Urinary bladder (tissue), 4 donors: ENCODE data around the gene ELMO1. TPM values are rescaled to one million over a fixed set of nuclear protein-coding genes. Genes with fewer than 3 reads are reported as not detected.

Experiments
- DNase-seq: peaks from one replicate; pipeline ENCODE4 v3.0.0-alpha.2; 2015; ENCODE audit errors: extremely low spot score
- H3K27ac ChIP-seq: one replicate; pipeline ENCODE4 v1.5.1; 2013; ENCODE audit warnings: low read depth, mild to moderate bottlenecking, moderate library complexity
- H3K36me3 ChIP-seq: one replicate; pipeline ENCODE4 v1.6.1; 2013; ENCODE audit warnings: mild to moderate bottlenecking, moderate library complexity; ENCODE audit not compliant: insufficient read depth
- H3K4me1 ChIP-seq: one replicate; pipeline ENCODE4 v1.6.1; 2013; ENCODE audit warnings: mild to moderate bottlenecking, moderate library complexity; ENCODE audit not compliant: insufficient read depth
- H3K4me3 ChIP-seq: one replicate; pipeline ENCODE4 v1.5.1; 2013; ENCODE audit warnings: low read depth, low read length
- WGBS: extraction: QIAGEN DNeasy Blood & Tissue Kit; methylation state at CpG from one replicate; pipeline ENCODE4 v1.1.7; 2013; 5-methylcytosine and 5-hydroxymethylcytosine counted together
- polyA plus RNA-seq: library from polyadenylated mRNA; stranded (reverse); fragments of 200-250 nt; gene quantifications from one replicate; pipeline ENCODE4 v1.2.3, GENCODE V29; 2013
- total RNA-seq: library from RNA; depleted of rRNA; stranded (reverse); fragments of >200 nt; gene quantifications from one replicate; pipeline ENCODE4 v1.2.3, GENCODE V29; 2014
- donor health status: healthy with polysubstance abuse.
- donor health status: healthy.

Gene ELMO1
- total and polyA plus RNA-seq, 2 donors = 14.1 to 86.7 TPM

GRCh38 chr7:37433166-37433565, 15.5 kb downstream of the ELMO1 start:
- Histone ChIP-seq H3K4me3 (no peak overlapping the region), H3K27ac (no peak overlapping the region), H3K4me1 (no peaks in the 10 kb centered on the region), H3K36me3 (no peaks in the 10 kb centered on the region)
- 84% methylated on average over 3 of the region's 3 CpGs for WGBS
- no peak for DNase-seq

- H3K4me1 ChIP-seq = no peaks in the 10 kb centered on the region
- no peak overlapping the region for H3K27ac ChIP-seq
- no peak overlapping the region for H3K4me3 ChIP-seq
- no peak for DNase-seq
- no peaks in the 10 kb centered on the region for H3K36me3 ChIP-seq
- WGBS = 48% methylated on average over 8 of the region's 8 CpGs
Measured at GRCh38 chr7:37432281-37432920, 16.3 kb downstream of the ELMO1 start.

GRCh38 chr7:37431413-37431812, 17.3 kb downstream of the ELMO1 start:
- Histone ChIP-seq H3K4me3 (no peak overlapping the region), H3K27ac (no peak overlapping the region), H3K36me3 (no peaks in the 10 kb centered on the region)

GRCh38 chr7:37430640-37431039, 18.0 kb downstream of the ELMO1 start:
- H3K36me3 ChIP-seq = no peaks in the 10 kb centered on the region
- DNase-seq = no peak
- 90% methylated on average over 6 of the region's 6 CpGs for WGBS
- H3K27ac ChIP-seq = no peak overlapping the region
- no peaks in the 10 kb centered on the region for H3K4me1 ChIP-seq
- H3K4me3 ChIP-seq = no peak overlapping the region

More at GRCh38 chr7:37431413-37431812, 17.3 kb downstream of the ELMO1 start:
- H3K4me1 ChIP-seq = no peaks in the 10 kb centered on the region
- no peak for DNase-seq

GRCh38 chr7:37430171-37430570, 18.5 kb downstream of the ELMO1 start:
- DNase-seq = no peak
- Histone ChIP-seq H3K27ac (no peak overlapping the region), H3K4me3 (no peak overlapping the region), H3K4me1 (no peaks in the 10 kb centered on the region), H3K36me3 (no peaks in the 10 kb centered on the region)
- 93% methylated on average over 8 of the region's 8 CpGs for WGBS

GRCh38 chr7:37429435-37429791, 19.3 kb downstream of the ELMO1 start:
- Histone ChIP-seq H3K4me3 (no peak overlapping the region), H3K36me3 (no peaks in the 10 kb centered on the region), H3K27ac (no peak overlapping the region), H3K4me1 (no peaks in the 10 kb centered on the region)
- no peak for DNase-seq

- Histone ChIP-seq H3K36me3 (no peaks in the 10 kb centered on the region), H3K4me3 (no peak overlapping the region), H3K27ac (no peak overlapping the region), H3K4me1 (no peaks in the 10 kb centered on the region)
- no peak for DNase-seq
- WGBS = 79% methylated on average over 6 of the region's 6 CpGs
Measured at GRCh38 chr7:37428681-37429434, 19.8 kb downstream of the ELMO1 start.

- WGBS = 68% methylated on average over 2 of the region's 2 CpGs
- no peak for DNase-seq
- Histone ChIP-seq H3K4me1 (no peaks in the 10 kb centered on the region), H3K36me3 (no peaks in the 10 kb centered on the region), H3K4me3 (no peak overlapping the region), H3K27ac (no peak overlapping the region)
Measured at GRCh38 chr7:37427276-37427940, 21.3 kb downstream of the ELMO1 start.

GRCh38 chr7:37425498-37425897, 23.2 kb downstream of the ELMO1 start:
- 64% methylated on average over 5 of the region's 5 CpGs for WGBS
- no peak for DNase-seq
- no peak overlapping the region for H3K27ac ChIP-seq

GRCh38 chr7:37424995-37425394, 23.7 kb downstream of the ELMO1 start:
- H3K27ac ChIP-seq = no peak overlapping the region
- H3K36me3 ChIP-seq = no peaks in the 10 kb centered on the region
- no peak overlapping the region for H3K4me3 ChIP-seq
- no peak for DNase-seq
- H3K4me1 ChIP-seq = no peaks in the 10 kb centered on the region
- WGBS = 87% methylated on average over 2 of the region's 2 CpGs

More at GRCh38 chr7:37425498-37425897, 23.2 kb downstream of the ELMO1 start:
- H3K4me3 ChIP-seq = no peak overlapping the region
- H3K4me1 ChIP-seq = no peaks in the 10 kb centered on the region
- H3K36me3 ChIP-seq = no peaks in the 10 kb centered on the region

- 94% methylated on average over 1 of the region's 1 CpG for WGBS
- no peak for DNase-seq
- H3K4me1 ChIP-seq = peaks cover under 1% of the 10 kb centered on the region
- H3K36me3 ChIP-seq = no peaks in the 10 kb centered on the region
- H3K27ac ChIP-seq = no peak overlapping the region
- no peak overlapping the region for H3K4me3 ChIP-seq
Measured at GRCh38 chr7:37424521-37424920, 24.1 kb downstream of the ELMO1 start.

- H3K4me3 ChIP-seq = no peak overlapping the region
- DNase-seq = no peak
- H3K4me1 ChIP-seq = peaks cover 2% of the 10 kb centered on the region
- 56% methylated on average over 6 of the region's 6 CpGs for WGBS
- no peak overlapping the region for H3K27ac ChIP-seq
- no peaks in the 10 kb centered on the region for H3K36me3 ChIP-seq
Measured at GRCh38 chr7:37421861-37422500, 26.7 kb downstream of the ELMO1 start.

- no peak overlapping the region for H3K27ac ChIP-seq
- DNase-seq = no peak
- H3K4me1 ChIP-seq = peaks cover 2% of the 10 kb centered on the region
- no peak overlapping the region for H3K4me3 ChIP-seq
- WGBS = 19% methylated on average over 6 of the region's 6 CpGs
- no peaks in the 10 kb centered on the region for H3K36me3 ChIP-seq
Measured at GRCh38 chr7:37420946-37421695, 27.5 kb downstream of the ELMO1 start.
